GM23338 (cell line): ENCODE results near the gene LANCL1. TPM values are rescaled to one million over a fixed set of nuclear protein-coding genes. Genes with fewer than 3 reads are reported as not detected.

Source experiments
- ATAC-seq: fragments of 200-7000 bp; cut with Tn5 transposase; 3 replicates; pipeline ENCODE4 v1.9.1; 2020
- DNase-seq: peaks from one replicate; pipeline ENCODE4 v3.0.0-alpha.2; 2015; ENCODE audit warnings: low spot score
- H2AFZ ChIP-seq: fragments of 200-600 bp; sonication (generic); 2 replicates; pipeline ENCODE4 v1.8.0; 2016; ENCODE audit warnings: antibody characterized with exemption, mild to moderate bottlenecking, moderate library complexity
- H3F3A ChIP-seq: fragments of 200-600 bp; sonication (generic); replicated peaks from 2 replicates; pipeline ENCODE4 v1.8.0; 2017; ENCODE audit warnings: antibody characterized with exemption, mixed run types, low read depth
- H3K27ac ChIP-seq: fragments of 200-600 bp; sonication (generic); 2 replicates; pipeline ENCODE4 v1.6.1; 2016; ENCODE audit warnings: low read depth
- H3K27me3 ChIP-seq: fragments of 200-600 bp; sonication (generic); 2 replicates; pipeline ENCODE4 v1.8.0; 2016; ENCODE audit warnings: mild to moderate bottlenecking, mixed run types, moderate library complexity; ENCODE audit not compliant: insufficient read depth
- H3K36me3 ChIP-seq: fragments of 200-600 bp; sonication (generic); 2 replicates; pipeline ENCODE4 v1.8.0; 2016; ENCODE audit warnings: mild to moderate bottlenecking; ENCODE audit not compliant: insufficient read depth
- H3K4me1 ChIP-seq: fragments of 200-600 bp; sonication (generic); 2 replicates; pipeline ENCODE4 v1.8.0; 2016; ENCODE audit warnings: mild to moderate bottlenecking, moderate library complexity; ENCODE audit not compliant: insufficient read depth
- H3K4me2 ChIP-seq: fragments of 200-600 bp; sonication (generic); 2 replicates; pipeline ENCODE4 v1.7.1; 2017; ENCODE audit warnings: mixed run types
- H3K4me3 ChIP-seq: fragments of 200-600 bp; sonication (generic); 2 replicates; pipeline ENCODE4 v1.6.1; 2016; ENCODE audit warnings: mixed run types
- H3K79me2 ChIP-seq: fragments of 200-600 bp; sonication (generic); replicated peaks from 2 replicates; pipeline ENCODE4 v1.8.0; 2017; ENCODE audit warnings: mild to moderate bottlenecking; ENCODE audit not compliant: insufficient read depth
- H3K9me2 ChIP-seq: fragments of 200-600 bp; sonication (generic); 2 replicates; pipeline ENCODE4 v1.8.0; 2017; ENCODE audit not compliant: insufficient read depth
- H4K20me1 ChIP-seq: fragments of 200-600 bp; sonication (generic); replicated peaks from 2 replicates; pipeline ENCODE4 v1.8.0; 2017; ENCODE audit warnings: mild to moderate bottlenecking; ENCODE audit not compliant: insufficient read depth
- H3K27ac Mint-ChIP-seq: 2 replicates; pipeline ENCODE4 v1.8.0; 2020; ENCODE audit warnings: inconsistent platforms, mild to moderate bottlenecking, moderate library complexity, mixed read lengths
- H3K27me3 Mint-ChIP-seq: 3 replicates; pipeline ENCODE4 v1.8.0; 2022; ENCODE audit warnings: low read depth, mild to moderate bottlenecking, moderate library complexity, mixed read lengths, inconsistent platforms; ENCODE audit not compliant: insufficient read depth, poor library complexity
- H3K36me3 Mint-ChIP-seq: 3 replicates; pipeline ENCODE4 v1.8.0; 2021; ENCODE audit warnings: low read depth, mild to moderate bottlenecking, inconsistent platforms, moderate library complexity, mixed read lengths
- H3K4me1 Mint-ChIP-seq: 3 replicates; pipeline ENCODE4 v1.8.0; 2020; ENCODE audit warnings: mild to moderate bottlenecking, inconsistent platforms, mixed read lengths
- H3K4me3 Mint-ChIP-seq: 3 replicates; pipeline ENCODE4 v1.8.0; 2021; ENCODE audit warnings: moderate library complexity, mild to moderate bottlenecking, inconsistent platforms, mixed read lengths
- H3K9me3 Mint-ChIP-seq: 3 replicates; pipeline ENCODE4 v1.8.0; 2020; ENCODE audit warnings: moderate library complexity, mild to moderate bottlenecking, inconsistent platforms, mixed read lengths
- CREB1 ChIP-seq: fragments of 250-450 bp; sonication (Bioruptor Pico); IDR thresholded peaks from 2 replicates; pipeline ENCODE4 v1.5.0; 2020; ENCODE audit warnings: low read depth, mild to moderate bottlenecking, moderate library complexity
- EZH2 ChIP-seq: fragments of 200-600 bp; sonication (generic); IDR thresholded peaks from one replicate; pipeline ENCODE4 v1.8.0; 2017; ENCODE audit warnings: antibody characterized with exemption, mild to moderate bottlenecking, low read depth; ENCODE audit not compliant: unreplicated experiment
- EZH2phosphoT487 ChIP-seq: fragments of 200-600 bp; sonication (generic); IDR thresholded peaks from one replicate; pipeline ENCODE4 v1.8.1; 2018; ENCODE audit warnings: antibody characterized with exemption; ENCODE audit not compliant: unreplicated experiment
- JUNB ChIP-seq: IDR thresholded peaks from one replicate; pipeline ENCODE4 v1.6.1; 2016; ENCODE audit warnings: antibody characterized with exemption; ENCODE audit not compliant: unreplicated experiment
- NANOG ChIP-seq: IDR thresholded peaks from 2 replicates; pipeline ENCODE4 v1.6.1; 2016; ENCODE audit warnings: antibody characterized with exemption, borderline replicate concordance
- POLR2AphosphoS5 ChIP-seq: IDR thresholded peaks from 2 replicates; pipeline ENCODE4 v1.6.1; 2016; ENCODE audit warnings: antibody characterized with exemption, low read depth
- STAT1 ChIP-seq: IDR thresholded peaks from one replicate; pipeline ENCODE4 v1.6.1; 2016; ENCODE audit warnings: antibody characterized with exemption; ENCODE audit not compliant: unreplicated experiment
- ZNF114 ChIP-seq: fragments of 250-450 bp; sonication (Bioruptor Pico); IDR thresholded peaks from 2 replicates; pipeline ENCODE4 v1.5.0; 2020; ENCODE audit warnings: mild to moderate bottlenecking, moderate library complexity
- ZNF331 ChIP-seq: fragments of 250-450 bp; sonication (Bioruptor Pico); IDR thresholded peaks from 2 replicates; pipeline ENCODE4 v1.5.0; 2020; ENCODE audit warnings: low read depth, mild to moderate bottlenecking, moderate library complexity
- polyA plus RNA-seq: library from polyadenylated mRNA; unstranded; fragments of >200 nt; fragmentation: Nextera tagmentation; extraction: Ambion mirVana; gene quantifications from 2 replicates; pipeline ENCODE4 v1.2.1, GENCODE V29; 2016
- total RNA-seq: library from RNA; depleted of rRNA; stranded (reverse); fragments of >200 nt; shearing (Covaris generic); gene quantifications from 2 replicates; pipeline ENCODE4 v1.2.3, GENCODE V29; 2014
- TF ChIP-seq, protein P1 (sequence below): IDR thresholded peaks from one replicate; pipeline ENCODE4 v1.6.1; 2018; ENCODE audit warnings: antibody characterized with exemption; ENCODE audit not compliant: unreplicated experiment
- TF ChIP-seq, protein P2 (sequence below): fragments of 250-450 bp; sonication (Bioruptor Pico); IDR thresholded peaks from 2 replicates; pipeline ENCODE4 v1.5.0; 2020; ENCODE audit warnings: mild to moderate bottlenecking, moderate library complexity

LANCL1 gene
- total and polyA plus RNA-seq, 2 experiments from 2014 or later: 13.4 to 36.8 TPM

DNA sequence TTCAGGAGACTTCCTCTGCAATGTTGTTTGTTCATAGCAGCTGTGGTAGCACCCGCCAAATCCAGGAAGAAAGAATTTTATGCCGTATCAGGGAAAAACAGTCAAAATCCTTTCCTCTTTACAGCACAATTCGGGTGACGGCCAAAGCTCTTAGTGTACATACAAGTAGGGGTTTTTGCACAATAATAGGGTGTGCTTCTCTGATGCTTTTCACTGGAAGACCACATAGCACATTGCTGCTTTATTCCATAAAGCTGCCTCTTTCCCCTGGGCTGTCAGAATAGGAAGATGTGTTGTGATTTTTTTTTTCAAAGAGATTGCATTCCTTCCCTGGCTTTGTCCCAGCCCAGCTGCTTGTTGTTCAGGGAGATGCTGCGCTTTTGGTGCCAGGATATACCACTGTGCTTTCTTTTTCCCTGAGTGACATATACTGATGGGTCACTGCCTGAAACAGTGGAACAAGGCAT, 27.2 kb upstream of the LANCL1 start:
- Mint-ChIP-seq H3K27ac (no peak overlapping the region), H3K36me3 (peaks cover 62% of the 10 kb centered on the region)

More for the DNA sequence above, 27.2 kb upstream of the LANCL1 start:
- Histone ChIP-seq H3F3A (no peaks in the 10 kb centered on the region), H3K27me3 (no peaks in the 10 kb centered on the region), H3K4me1 (peaks cover 5% of the 10 kb centered on the region), H3K79me2 (no peaks in the 10 kb centered on the region), H2AFZ (no peak overlapping the region), H3K4me2 (no peak overlapping the region), H3K36me3 (no peaks in the 10 kb centered on the region), H4K20me1 (no peaks in the 10 kb centered on the region; the same call in 1 of the 2 replicates), H3K27ac (no peak overlapping the region), H3K9me2 (no peaks in the 10 kb centered on the region; the same call in 1 of the 2 replicates), H3K4me3 (no peak overlapping the region)
- DNase-seq (peak; percentile 3), ATAC-seq (no peak)
- Mint-ChIP-seq H3K4me1 (peaks cover 9% of the 10 kb centered on the region; the same call in 1 of the 3 replicates), H3K27me3 (no peaks in the 10 kb centered on the region), H3K4me3 (no peak overlapping the region), H3K9me3 (peaks cover 56% of the 10 kb centered on the region)
- TF ChIP-seq CREB1 (CRISPR knock-in tag): no peak
- TF ChIP-seq STAT1: no peak
- TF ChIP-seq EZH2: no peak
- TF ChIP-seq EZH2phosphoT487: no peak
- TF ChIP-seq JUNB: no peak
- no peak for TF ChIP-seq POLR2AphosphoS5
- no peak for TF ChIP-seq NANOG
- TF ChIP-seq ZNF331 (CRISPR knock-in tag): no peak
- TF ChIP-seq, protein P1, sequence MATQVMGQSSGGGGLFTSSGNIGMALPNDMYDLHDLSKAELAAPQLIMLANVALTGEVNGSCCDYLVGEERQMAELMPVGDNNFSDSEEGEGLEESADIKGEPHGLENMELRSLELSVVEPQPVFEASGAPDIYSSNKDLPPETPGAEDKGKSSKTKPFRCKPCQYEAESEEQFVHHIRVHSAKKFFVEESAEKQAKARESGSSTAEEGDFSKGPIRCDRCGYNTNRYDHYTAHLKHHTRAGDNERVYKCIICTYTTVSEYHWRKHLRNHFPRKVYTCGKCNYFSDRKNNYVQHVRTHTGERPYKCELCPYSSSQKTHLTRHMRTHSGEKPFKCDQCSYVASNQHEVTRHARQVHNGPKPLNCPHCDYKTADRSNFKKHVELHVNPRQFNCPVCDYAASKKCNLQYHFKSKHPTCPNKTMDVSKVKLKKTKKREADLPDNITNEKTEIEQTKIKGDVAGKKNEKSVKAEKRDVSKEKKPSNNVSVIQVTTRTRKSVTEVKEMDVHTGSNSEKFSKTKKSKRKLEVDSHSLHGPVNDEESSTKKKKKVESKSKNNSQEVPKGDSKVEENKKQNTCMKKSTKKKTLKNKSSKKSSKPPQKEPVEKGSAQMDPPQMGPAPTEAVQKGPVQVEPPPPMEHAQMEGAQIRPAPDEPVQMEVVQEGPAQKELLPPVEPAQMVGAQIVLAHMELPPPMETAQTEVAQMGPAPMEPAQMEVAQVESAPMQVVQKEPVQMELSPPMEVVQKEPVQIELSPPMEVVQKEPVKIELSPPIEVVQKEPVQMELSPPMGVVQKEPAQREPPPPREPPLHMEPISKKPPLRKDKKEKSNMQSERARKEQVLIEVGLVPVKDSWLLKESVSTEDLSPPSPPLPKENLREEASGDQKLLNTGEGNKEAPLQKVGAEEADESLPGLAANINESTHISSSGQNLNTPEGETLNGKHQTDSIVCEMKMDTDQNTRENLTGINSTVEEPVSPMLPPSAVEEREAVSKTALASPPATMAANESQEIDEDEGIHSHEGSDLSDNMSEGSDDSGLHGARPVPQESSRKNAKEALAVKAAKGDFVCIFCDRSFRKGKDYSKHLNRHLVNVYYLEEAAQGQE: no peak
- TF ChIP-seq ZNF114: no peak
- TF ChIP-seq, protein P2, sequence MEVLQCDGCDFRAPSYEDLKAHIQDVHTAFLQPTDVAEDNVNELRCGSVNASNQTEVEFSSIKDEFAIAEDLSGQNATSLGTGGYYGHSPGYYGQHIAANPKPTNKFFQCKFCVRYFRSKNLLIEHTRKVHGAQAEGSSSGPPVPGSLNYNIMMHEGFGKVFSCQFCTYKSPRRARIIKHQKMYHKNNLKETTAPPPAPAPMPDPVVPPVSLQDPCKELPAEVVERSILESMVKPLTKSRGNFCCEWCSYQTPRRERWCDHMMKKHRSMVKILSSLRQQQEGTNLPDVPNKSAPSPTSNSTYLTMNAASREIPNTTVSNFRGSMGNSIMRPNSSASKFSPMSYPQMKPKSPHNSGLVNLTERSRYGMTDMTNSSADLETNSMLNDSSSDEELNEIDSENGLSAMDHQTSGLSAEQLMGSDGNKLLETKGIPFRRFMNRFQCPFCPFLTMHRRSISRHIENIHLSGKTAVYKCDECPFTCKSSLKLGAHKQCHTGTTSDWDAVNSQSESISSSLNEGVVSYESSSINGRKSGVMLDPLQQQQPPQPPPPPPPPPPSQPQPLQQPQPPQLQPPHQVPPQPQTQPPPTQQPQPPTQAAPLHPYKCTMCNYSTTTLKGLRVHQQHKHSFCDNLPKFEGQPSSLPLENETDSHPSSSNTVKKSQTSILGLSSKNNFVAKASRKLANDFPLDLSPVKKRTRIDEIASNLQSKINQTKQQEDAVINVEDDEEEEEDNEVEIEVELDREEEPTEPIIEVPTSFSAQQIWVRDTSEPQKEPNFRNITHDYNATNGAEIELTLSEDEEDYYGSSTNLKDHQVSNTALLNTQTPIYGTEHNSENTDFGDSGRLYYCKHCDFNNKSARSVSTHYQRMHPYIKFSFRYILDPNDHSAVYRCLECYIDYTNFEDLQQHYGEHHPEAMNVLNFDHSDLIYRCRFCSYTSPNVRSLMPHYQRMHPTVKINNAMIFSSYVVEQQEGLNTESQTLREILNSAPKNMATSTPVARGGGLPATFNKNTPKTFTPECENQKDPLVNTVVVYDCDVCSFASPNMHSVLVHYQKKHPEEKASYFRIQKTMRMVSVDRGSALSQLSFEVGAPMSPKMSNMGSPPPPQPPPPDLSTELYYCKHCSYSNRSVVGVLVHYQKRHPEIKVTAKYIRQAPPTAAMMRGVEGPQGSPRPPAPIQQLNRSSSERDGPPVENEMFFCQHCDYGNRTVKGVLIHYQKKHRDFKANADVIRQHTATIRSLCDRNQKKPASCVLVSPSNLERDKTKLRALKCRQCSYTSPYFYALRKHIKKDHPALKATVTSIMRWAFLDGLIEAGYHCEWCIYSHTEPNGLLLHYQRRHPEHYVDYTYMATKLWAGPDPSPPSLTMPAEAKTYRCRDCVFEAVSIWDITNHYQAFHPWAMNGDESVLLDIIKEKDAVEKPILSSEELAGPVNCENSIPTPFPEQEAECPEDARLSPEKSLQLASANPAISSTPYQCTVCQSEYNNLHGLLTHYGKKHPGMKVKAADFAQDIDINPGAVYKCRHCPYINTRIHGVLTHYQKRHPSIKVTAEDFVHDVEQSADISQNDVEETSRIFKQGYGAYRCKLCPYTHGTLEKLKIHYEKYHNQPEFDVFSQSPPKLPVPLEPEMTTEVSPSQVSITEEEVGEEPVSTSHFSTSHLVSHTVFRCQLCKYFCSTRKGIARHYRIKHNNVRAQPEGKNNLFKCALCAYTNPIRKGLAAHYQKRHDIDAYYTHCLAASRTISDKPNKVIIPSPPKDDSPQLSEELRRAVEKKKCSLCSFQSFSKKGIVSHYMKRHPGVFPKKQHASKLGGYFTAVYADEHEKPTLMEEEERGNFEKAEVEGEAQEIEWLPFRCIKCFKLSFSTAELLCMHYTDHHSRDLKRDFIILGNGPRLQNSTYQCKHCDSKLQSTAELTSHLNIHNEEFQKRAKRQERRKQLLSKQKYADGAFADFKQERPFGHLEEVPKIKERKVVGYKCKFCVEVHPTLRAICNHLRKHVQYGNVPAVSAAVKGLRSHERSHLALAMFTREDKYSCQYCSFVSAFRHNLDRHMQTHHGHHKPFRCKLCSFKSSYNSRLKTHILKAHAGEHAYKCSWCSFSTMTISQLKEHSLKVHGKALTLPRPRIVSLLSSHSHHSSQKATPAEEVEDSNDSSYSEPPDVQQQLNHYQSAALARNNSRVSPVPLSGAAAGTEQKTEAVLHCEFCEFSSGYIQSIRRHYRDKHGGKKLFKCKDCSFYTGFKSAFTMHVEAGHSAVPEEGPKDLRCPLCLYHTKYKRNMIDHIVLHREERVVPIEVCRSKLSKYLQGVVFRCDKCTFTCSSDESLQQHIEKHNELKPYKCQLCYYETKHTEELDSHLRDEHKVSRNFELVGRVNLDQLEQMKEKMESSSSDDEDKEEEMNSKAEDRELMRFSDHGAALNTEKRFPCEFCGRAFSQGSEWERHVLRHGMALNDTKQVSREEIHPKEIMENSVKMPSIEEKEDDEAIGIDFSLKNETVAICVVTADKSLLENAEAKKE: no peak
